GM12872 (cell line): ENCODE data around the gene LCA5.

Experiments used
- CTCF ChIP-seq: IDR thresholded peaks from 3 replicates; pipeline ENCODE4 v1.5.1; 2011; ENCODE audit warnings: low read depth, mild to moderate bottlenecking, low read length, moderate library complexity; ENCODE audit not compliant: insufficient read depth

Gene LCA5

GRCh38 chr6:79568996-79569395 is 31.8 kb upstream of the LCA5 start:
- no peak for TF ChIP-seq CTCF

GRCh38 chr6:79564636-79565035 is 27.4 kb upstream of the LCA5 start:
- TF ChIP-seq CTCF: no peak

- TF ChIP-seq CTCF: no peak
Measured at GRCh38 chr6:79559706-79560105, 22.5 kb upstream of the LCA5 start.

GRCh38 chr6:79557673-79558467 is 20.6 kb upstream of the LCA5 start:
- no peak for TF ChIP-seq CTCF

GRCh38 chr6:79554305-79554704 is 17.1 kb upstream of the LCA5 start:
- no peak for TF ChIP-seq CTCF

- no peak for TF ChIP-seq CTCF
Measured at GRCh38 chr6:79551401-79551800, 14.2 kb upstream of the LCA5 start.

GRCh38 chr6:79548304-79548703 is 11.1 kb upstream of the LCA5 start:
- no peak for TF ChIP-seq CTCF
